CD8-positive, alpha-beta memory T cell (primary cell): Measurements from ENCODE around the gene BGLAP. TPM values are rescaled to one million over a fixed set of nuclear protein-coding genes. Genes with fewer than 3 reads are reported as not detected.

Source experiments
- CTCF ChIA-PET: fragments of 350-600 bp; sonication (Branson Sonifier 250); formaldehyde crosslinking; loops from one replicate; lab custom pipeline; 2021; ENCODE audit warnings: antibody characterized with exemption; lab: Charles Lee
- POLR2A ChIA-PET: fragments of 350-600 bp; sonication (Branson Sonifier 250); formaldehyde crosslinking; loops from one replicate; lab custom pipeline; 2021; ENCODE audit warnings: antibody characterized with exemption; lab: Charles Lee
- DNase-seq, 5 donors: peaks; one replicate each; pipeline versions ENCODE4 v3.0.0 to v3.0.0-alpha.2; 2020 to 2022; ENCODE audit warnings: mixed read lengths in 1 of 5
- H3K27ac ChIP-seq: one replicate; pipeline ENCODE4 v1.7.0; 2013; ENCODE audit warnings: low read depth, mild to moderate bottlenecking, low read length, moderate library complexity
- H3K27me3 ChIP-seq: 2 replicates; pipeline ENCODE4 v1.7.0; 2013; ENCODE audit warnings: low read length, mild to moderate bottlenecking; ENCODE audit not compliant: insufficient read depth, poor library complexity, severe bottlenecking
- H3K36me3 ChIP-seq: 2 replicates; pipeline ENCODE4 v1.7.0; 2013; ENCODE audit warnings: mild to moderate bottlenecking, low read length, moderate library complexity; ENCODE audit not compliant: insufficient read depth
- H3K4me1 ChIP-seq: 2 replicates; pipeline ENCODE4 v1.7.0; 2013; ENCODE audit warnings: mild to moderate bottlenecking, low read length, moderate library complexity; ENCODE audit not compliant: insufficient read depth
- H3K4me3 ChIP-seq: 2 replicates; pipeline ENCODE4 v1.7.0; 2013; ENCODE audit warnings: mild to moderate bottlenecking, low read length
- H3K9me3 ChIP-seq: 2 replicates; pipeline ENCODE4 v1.7.0; 2013; ENCODE audit warnings: mild to moderate bottlenecking, low read length
- H3K27ac Mint-ChIP-seq, 8 donors: one replicate each; pipeline ENCODE4 v1.8.0; 2020 to 2021; ENCODE audit warnings: mixed read lengths in 8 of 8, mild to moderate bottlenecking in 6 of 8, inconsistent platforms in 3 of 8, moderate library complexity in 3 of 8
- H3K27me3 Mint-ChIP-seq, 2 donors: one replicate each; pipeline ENCODE4 v1.8.0; 2020 to 2021; ENCODE audit warnings: mixed read lengths in 2 of 2, mild to moderate bottlenecking in 1 of 2, moderate library complexity in 1 of 2
- H3K36me3 Mint-ChIP-seq, 3 donors: one replicate each; pipeline ENCODE4 v1.8.0; 2020 to 2021; ENCODE audit warnings: mixed read lengths in 3 of 3, inconsistent platforms in 1 of 3, mild to moderate bottlenecking in 1 of 3
- H3K4me1 Mint-ChIP-seq, 3 donors: one replicate each; pipeline ENCODE4 v1.8.0; 2020 to 2021; ENCODE audit warnings: mixed read lengths in 3 of 3, inconsistent platforms in 1 of 3, mild to moderate bottlenecking in 1 of 3
- H3K4me3 Mint-ChIP-seq, 7 donors: one replicate each; pipeline ENCODE4 v1.8.0; 2020 to 2021; ENCODE audit warnings: mixed read lengths in 7 of 7, mild to moderate bottlenecking in 6 of 7, moderate library complexity in 4 of 7, inconsistent platforms in 2 of 7
- H3K9me3 Mint-ChIP-seq, 5 donors: one replicate each; pipeline ENCODE4 v1.8.0; 2020 to 2022; ENCODE audit warnings: mixed read lengths in 5 of 5, mild to moderate bottlenecking in 3 of 5, moderate library complexity in 2 of 5, inconsistent platforms in 1 of 5
- polyA plus RNA-seq: library from polyadenylated mRNA; unstranded; fragments of 300-500 nt; fragmentation: Illumina TruSeq; gene quantifications from one replicate; pipeline ENCODE4 v1.2.3, GENCODE V29; 2021
- total RNA-seq, 2 experiments: library from RNA; stranded (reverse); gene quantifications; one replicate each; pipeline ENCODE4 v1.2.3, GENCODE V29; 2021

The BGLAP gene
- total RNA-seq (1 to 10 TPM in 1 of 2 experiments, under 1 TPM in 1; 0.97 to 1.5 TPM), polyA plus RNA-seq (not detected)

DNA sequence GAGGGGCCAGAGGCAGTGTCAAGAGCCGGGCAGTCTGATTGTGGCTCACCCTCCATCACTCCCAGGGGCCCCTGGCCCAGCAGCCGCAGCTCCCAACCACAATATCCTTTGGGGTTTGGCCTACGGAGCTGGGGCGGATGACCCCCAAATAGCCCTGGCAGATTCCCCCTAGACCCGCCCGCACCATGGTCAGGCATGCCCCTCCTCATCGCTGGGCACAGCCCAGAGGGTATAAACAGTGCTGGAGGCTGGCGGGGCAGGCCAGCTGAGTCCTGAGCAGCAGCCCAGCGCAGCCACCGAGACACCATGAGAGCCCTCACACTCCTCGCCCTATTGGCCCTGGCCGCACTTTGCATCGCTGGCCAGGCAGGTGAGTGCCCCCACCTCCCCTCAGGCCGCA, at the start of gene BGLAP:
TSS of gene BGLAP (plus strand) at position 259 of the 400 bp plus-strand sequence. CDS start at position 307, 48 bp downstream.
- peak within 1 kb of the TSS in 1 of 7 donors; percentile 63 for H3K4me3 Mint-ChIP-seq
- H3K27ac Mint-ChIP-seq: peak within 1 kb of the TSS in 3 of 8 donors; percentile 22 to 94 (median 47)
- no peaks in the 10 kb centered on the region for H3K27me3 ChIP-seq
- DNase-seq: no peak
- peaks cover 15% of the 10 kb centered on the region for H3K36me3 ChIP-seq
- H3K4me1 Mint-ChIP-seq: peaks cover 12 to 21% (median 15%) of the 10 kb centered on the region in 3 donors
- peaks cover 16% of the 10 kb centered on the region for H3K4me1 ChIP-seq
- no peaks in the 10 kb centered on the region for H3K9me3 Mint-ChIP-seq
- ChIA-PET POLR2A (no interaction called here), CTCF (no interaction called here)
- H3K27ac ChIP-seq: no peak within 1 kb of the TSS
- no peak within 1 kb of the TSS for H3K4me3 ChIP-seq
- H3K36me3 Mint-ChIP-seq: peaks cover 4 to 36% (median 6%) of the 10 kb centered on the region in 3 donors
- H3K27me3 Mint-ChIP-seq: peaks cover 0 to 1% of the 10 kb centered on the region in 2 donors
- no peaks in the 10 kb centered on the region for H3K9me3 ChIP-seq

GRCh38 chr1:156193208-156193487, 48.8 kb upstream of the BGLAP start:
- H3K36me3 ChIP-seq: no peaks in the 10 kb centered on the region
- ChIA-PET POLR2A (interaction anchor here (0.7 to 2.4 kb wide), 5 partner anchors 19 to 426 kb away, joined by 3 to 34 read pairs (median 3); partner anchors contain the start of genes PMF1 and SMG5), CTCF (interaction anchor here (2.4 kb wide), 1 partner anchor 20 kb away, joined by 16 read pairs; the partner anchor contains the start of gene PMF1)
- peak overlapping the region; percentile 90 to 97 (median 95) for H3K4me3 Mint-ChIP-seq
- H3K9me3 ChIP-seq: no peaks in the 10 kb centered on the region
- peaks cover 0 to 27% (median 4%) of the 10 kb centered on the region in 3 donors for H3K36me3 Mint-ChIP-seq
- H3K4me1 ChIP-seq: peaks cover 26% of the 10 kb centered on the region
- no peaks in the 10 kb centered on the region for H3K27me3 Mint-ChIP-seq
- H3K27ac Mint-ChIP-seq: peak overlapping the region in 6 of 8 donors; percentile 88 to 97 (median 93)
- H3K27me3 ChIP-seq: no peaks in the 10 kb centered on the region
- H3K4me1 Mint-ChIP-seq: peaks cover 37 to 47% (median 41%) of the 10 kb centered on the region in 3 donors
- peak overlapping the region; percentile 84 for H3K4me3 ChIP-seq
- peak overlapping the region; percentile 76 for H3K27ac ChIP-seq
- no peak for DNase-seq
- no peaks in the 10 kb centered on the region for H3K9me3 Mint-ChIP-seq

GRCh38 chr1:156193488-156194299, 48.3 kb upstream of the BGLAP start, which contains the start of gene SLC25A44:
SLC25A44 (plus strand) TSS chr1:156194104; CDS start chr1:156199848, 5,744 bp downstream.
- H3K36me3 ChIP-seq: no peaks in the 10 kb centered on the region
- peak within 1 kb of the TSS; percentile 90 to 97 (median 95) for H3K4me3 Mint-ChIP-seq
- peak within 1 kb of the TSS; percentile 84 for H3K4me3 ChIP-seq

DNA sequence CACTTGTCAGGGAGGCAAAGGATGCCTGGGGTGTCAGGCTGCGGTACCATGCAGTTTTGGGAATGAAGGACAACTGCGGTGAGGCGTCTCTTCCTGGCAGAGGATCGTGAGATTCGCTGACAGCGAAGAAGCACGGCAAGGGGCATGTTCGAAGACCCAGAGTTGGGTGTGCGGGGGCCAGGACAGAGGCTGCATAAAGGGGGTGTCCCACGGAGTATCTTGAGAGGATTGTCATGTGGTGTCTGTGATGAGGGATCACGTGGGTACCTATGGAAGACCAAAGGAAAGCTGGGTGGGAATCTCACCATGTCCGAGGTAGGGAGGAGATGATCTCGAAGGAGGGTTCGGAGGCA, 47.7 kb upstream of the BGLAP start:
- Histone ChIP-seq H3K36me3 (no peaks in the 10 kb centered on the region), H3K27ac (peak overlapping the region; percentile 78), H3K4me3 (peak overlapping the region; percentile 84), H3K27me3 (no peaks in the 10 kb centered on the region), H3K9me3 (no peaks in the 10 kb centered on the region), H3K4me1 (peaks cover 37% of the 10 kb centered on the region)
- no peak for DNase-seq
- Mint-ChIP-seq H3K9me3 (no peaks in the 10 kb centered on the region), H3K36me3 (peaks cover 0 to 35% (median 4%) of the 10 kb centered on the region in 3 donors), H3K27me3 (no peaks in the 10 kb centered on the region), H3K4me3 (peak overlapping the region; percentile 90 to 97 (median 95)), H3K4me1 (peaks cover 49 to 58% (median 52%) of the 10 kb centered on the region in 3 donors), H3K27ac (peak overlapping the region; percentile 88 to 97 (median 93))
- POLR2A ChIA-PET: interaction anchor here (1.5 to 2.4 kb wide), 3 partner anchors 18 to 31 kb away, joined by 3 to 34 read pairs (median 3); partner anchors contain the start of gene PMF1
- CTCF ChIA-PET: interaction anchor here (0.8 to 2.4 kb wide), 7 partner anchors 19 to 98 kb away, joined by 3 to 16 read pairs (median 4); partner anchors contain the start of gene PMF1

More at GRCh38 chr1:156193488-156194299, 48.3 kb upstream of the BGLAP start, which contains the start of gene SLC25A44:
- ChIA-PET CTCF (interaction anchor here (0.8 to 2.4 kb wide), 6 partner anchors 19 to 97 kb away, joined by 3 to 16 read pairs (median 4); partner anchors contain the start of gene PMF1), POLR2A (interaction anchor here (0.7 to 2.4 kb wide), 5 partner anchors 19 to 426 kb away, joined by 3 to 34 read pairs (median 3); partner anchors contain the start of genes PMF1 and SMG5)
- Histone ChIP-seq H3K9me3 (no peaks in the 10 kb centered on the region), H3K27me3 (no peaks in the 10 kb centered on the region), H3K27ac (peak within 1 kb of the TSS; percentile 78), H3K4me1 (peaks cover 31% of the 10 kb centered on the region)
- Mint-ChIP-seq H3K4me1 (peaks cover 43 to 52% (median 46%) of the 10 kb centered on the region in 3 donors), H3K9me3 (no peaks in the 10 kb centered on the region), H3K27ac (peak within 1 kb of the TSS; percentile 88 to 97 (median 93)), H3K27me3 (no peaks in the 10 kb centered on the region), H3K36me3 (peaks cover 0 to 31% (median 4%) of the 10 kb centered on the region in 3 donors)
- peak; percentile 95 to 98 (median 97) for DNase-seq

- H3K36me3 ChIP-seq: peaks cover 10% of the 10 kb centered on the region
- no peak for DNase-seq
- H3K4me3 Mint-ChIP-seq: peak overlapping the region; percentile 12 to 94 (median 66)
- no peak overlapping the region for H3K27ac ChIP-seq
- H3K4me1 ChIP-seq: peaks cover 40% of the 10 kb centered on the region
- no peaks in the 10 kb centered on the region for H3K27me3 Mint-ChIP-seq
- H3K27ac Mint-ChIP-seq: peak overlapping the region in 4 of 8 donors; percentile 2 to 72 (median 54)
- H3K4me3 ChIP-seq: no peak overlapping the region
- H3K9me3 Mint-ChIP-seq: no peaks in the 10 kb centered on the region
- H3K36me3 Mint-ChIP-seq: peaks cover 0 to 49% (median 14%) of the 10 kb centered on the region in 3 donors
- ChIA-PET CTCF (no interaction called here), POLR2A (no interaction called here)
- H3K4me1 Mint-ChIP-seq: peaks cover 62 to 73% (median 66%) of the 10 kb centered on the region in 3 donors
- H3K27me3 ChIP-seq: no peaks in the 10 kb centered on the region
- no peaks in the 10 kb centered on the region for H3K9me3 ChIP-seq
Observed at GRCh38 chr1:156195853-156196252, 46.1 kb upstream of the BGLAP start.

- Histone ChIP-seq H3K4me3 (no peak overlapping the region), H3K27me3 (no peaks in the 10 kb centered on the region), H3K4me1 (peaks cover 40% of the 10 kb centered on the region), H3K36me3 (peaks cover 10% of the 10 kb centered on the region), H3K27ac (no peak overlapping the region), H3K9me3 (no peaks in the 10 kb centered on the region)
- H3K4me1 Mint-ChIP-seq: peaks cover 62 to 73% (median 66%) of the 10 kb centered on the region in 3 donors
- ChIA-PET POLR2A (interaction anchor here (0.5 kb wide), 1 partner anchor 16 kb away, joined by 3 read pairs; the partner anchor contains the start of gene PMF1), CTCF (interaction anchor here (0.8 kb wide), 1 partner anchor 16 kb away, joined by 3 read pairs; the partner anchor contains the start of gene PMF1)
- H3K9me3 Mint-ChIP-seq: no peaks in the 10 kb centered on the region
- H3K27ac Mint-ChIP-seq: peak overlapping the region in 1 of 8 donors; percentile 9
- H3K4me3 Mint-ChIP-seq: peak overlapping the region in 2 of 7 donors; percentile 23 to 94
- H3K27me3 Mint-ChIP-seq: no peaks in the 10 kb centered on the region
- peaks cover 0 to 50% (median 14%) of the 10 kb centered on the region in 3 donors for H3K36me3 Mint-ChIP-seq
- DNase-seq: no peak
Observed at GRCh38 chr1:156196445-156196844, 45.5 kb upstream of the BGLAP start.

DNA sequence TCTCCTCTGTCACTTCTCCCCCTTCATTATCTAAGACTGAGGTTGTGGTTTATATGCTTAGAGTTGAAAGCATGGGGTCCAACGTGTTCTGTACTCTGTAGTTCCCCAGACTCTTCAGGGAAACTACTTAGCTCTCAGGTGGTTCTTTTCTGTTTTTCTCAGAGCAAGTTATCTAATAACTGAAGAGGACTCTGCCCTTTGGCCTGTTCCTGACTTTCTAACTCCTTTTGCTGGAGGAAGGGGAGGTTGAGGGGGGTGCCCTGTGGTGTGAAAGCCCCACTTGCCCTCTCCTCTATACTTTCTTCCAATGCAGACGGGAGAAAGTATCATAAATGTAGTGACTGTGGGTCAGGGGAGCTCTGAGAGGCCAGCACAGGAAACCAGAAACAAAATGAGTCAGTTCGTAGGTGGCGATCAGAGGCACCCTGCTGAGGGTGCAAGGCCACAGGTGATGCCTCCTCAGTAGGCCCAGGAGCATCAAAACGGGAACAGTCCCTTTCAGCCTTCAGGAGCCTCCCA, 43.1 kb upstream of the BGLAP start:
- Histone ChIP-seq H3K9me3 (no peaks in the 10 kb centered on the region), H3K27me3 (no peaks in the 10 kb centered on the region), H3K4me3 (no peak overlapping the region), H3K4me1 (peaks cover 34% of the 10 kb centered on the region), H3K36me3 (peaks cover 10% of the 10 kb centered on the region), H3K27ac (peak overlapping the region; percentile 21)
- H3K36me3 Mint-ChIP-seq: peaks cover 0 to 48% (median 14%) of the 10 kb centered on the region in 3 donors
- H3K4me3 Mint-ChIP-seq: peak overlapping the region in 4 of 7 donors; percentile 8 to 73 (median 14)
- no peaks in the 10 kb centered on the region for H3K27me3 Mint-ChIP-seq
- CTCF ChIA-PET: no interaction called here
- H3K27ac Mint-ChIP-seq: peak overlapping the region; percentile 48 to 90 (median 79)
- no peak for DNase-seq
- H3K9me3 Mint-ChIP-seq: no peaks in the 10 kb centered on the region
- peaks cover 57 to 63% (median 58%) of the 10 kb centered on the region in 3 donors for H3K4me1 Mint-ChIP-seq
- POLR2A ChIA-PET: interaction anchor here (1.3 kb wide), 1 partner anchor 14 kb away, joined by 3 read pairs; the partner anchor contains the start of gene PMF1
